ENCODE data around the gene STAT4. TPM values are rescaled to one million over a fixed set of nuclear protein-coding genes. Genes with fewer than 3 reads are reported as not detected.

STAT4 gene
- total RNA-seq, 2 experiments from 2014 or later = 77.1 to 83.0 TPM

DNA sequence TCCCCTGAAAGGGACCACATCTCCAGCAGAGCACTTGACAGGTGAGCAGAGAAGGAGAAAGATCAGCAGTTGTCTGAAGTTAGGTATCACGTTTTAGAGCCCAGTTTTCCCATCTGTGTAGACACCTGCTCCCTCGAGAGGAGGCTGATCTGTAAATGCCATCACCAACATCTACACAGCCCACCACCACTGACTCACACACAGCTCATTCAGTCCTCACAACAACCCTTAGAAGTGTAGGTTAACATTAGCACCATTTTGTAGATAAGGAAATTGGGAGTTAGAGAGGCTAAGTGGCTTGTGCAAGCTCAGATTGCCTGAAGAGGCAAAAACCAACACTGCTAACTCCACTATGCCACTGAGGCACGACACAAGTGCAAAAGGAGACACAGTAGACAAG lies 99.6 kb downstream of the STAT4 start:
- H3K4me3 ChIP-seq (ENCODE audit: low read length) = no peak overlapping the region
- POLR2A ChIA-PET = interaction anchor here (1.4 to 2.8 kb wide), 6 partner anchors 10 to 169 kb away, joined by 4 to 47 read pairs (median 14); partner anchors contain the start of gene STAT4
- no peak for ATAC-seq (ENCODE audit: poor library complexity)
- H3K36me3 ChIP-seq (ENCODE audit: insufficient read depth, low read length) = peaks cover 12% of the 10 kb centered on the region
- H3K27ac ChIP-seq (ENCODE audit: low read depth in 1 of 2, low read length in 2 of 2) = no peak overlapping the region
- Mint-ChIP-seq H3K4me1 (ENCODE audit: low read depth) (peaks cover 13% of the 10 kb centered on the region), H3K27ac (no peak overlapping the region), H3K4me3 (no peak overlapping the region), H3K36me3 (ENCODE audit: low read depth) (peaks cover 3% of the 10 kb centered on the region), H3K9me3 (no peaks in the 10 kb centered on the region), H3K27me3 (no peaks in the 10 kb centered on the region)
- H3K4me1 ChIP-seq (ENCODE audit: insufficient read depth, low read length) = peaks cover 10% of the 10 kb centered on the region
- TF ChIP-seq, protein P1, sequence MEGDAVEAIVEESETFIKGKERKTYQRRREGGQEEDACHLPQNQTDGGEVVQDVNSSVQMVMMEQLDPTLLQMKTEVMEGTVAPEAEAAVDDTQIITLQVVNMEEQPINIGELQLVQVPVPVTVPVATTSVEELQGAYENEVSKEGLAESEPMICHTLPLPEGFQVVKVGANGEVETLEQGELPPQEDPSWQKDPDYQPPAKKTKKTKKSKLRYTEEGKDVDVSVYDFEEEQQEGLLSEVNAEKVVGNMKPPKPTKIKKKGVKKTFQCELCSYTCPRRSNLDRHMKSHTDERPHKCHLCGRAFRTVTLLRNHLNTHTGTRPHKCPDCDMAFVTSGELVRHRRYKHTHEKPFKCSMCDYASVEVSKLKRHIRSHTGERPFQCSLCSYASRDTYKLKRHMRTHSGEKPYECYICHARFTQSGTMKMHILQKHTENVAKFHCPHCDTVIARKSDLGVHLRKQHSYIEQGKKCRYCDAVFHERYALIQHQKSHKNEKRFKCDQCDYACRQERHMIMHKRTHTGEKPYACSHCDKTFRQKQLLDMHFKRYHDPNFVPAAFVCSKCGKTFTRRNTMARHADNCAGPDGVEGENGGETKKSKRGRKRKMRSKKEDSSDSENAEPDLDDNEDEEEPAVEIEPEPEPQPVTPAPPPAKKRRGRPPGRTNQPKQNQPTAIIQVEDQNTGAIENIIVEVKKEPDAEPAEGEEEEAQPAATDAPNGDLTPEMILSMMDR (IDR thresholded peaks at IDR 0.05) = no peak
- intact Hi-C loops (cut with DNase I, micrococcal nuclease) = no loop called here
- CTCF ChIA-PET = interaction anchor here (1.5 to 7.6 kb wide), 6 partner anchors 11 to 114 kb away, joined by 4 to 157 read pairs (median 13); partner anchors contain the start of gene STAT4
- H3K9me3 ChIP-seq (ENCODE audit: control insufficient read depth in 1 of 2, insufficient read depth in 1 of 2, low read length in 2 of 2) = no peaks in the 10 kb centered on the region
- DNase-seq = no peak
- H3K27me3 ChIP-seq (ENCODE audit: control insufficient read depth in 1 of 2, insufficient read depth in 2 of 2, low read length in 2 of 2) = no peaks in the 10 kb centered on the region

- TF ChIP-seq, protein P1 (IDR thresholded peaks at IDR 0.05) = no peak
- Histone ChIP-seq H3K36me3 (ENCODE audit: insufficient read depth, low read length) (peaks cover 12% of the 10 kb centered on the region), H3K4me3 (ENCODE audit: low read length) (no peak overlapping the region), H3K4me1 (ENCODE audit: insufficient read depth, low read length) (peaks cover 10% of the 10 kb centered on the region), H3K9me3 (ENCODE audit: control insufficient read depth in 1 of 2, insufficient read depth in 1 of 2, low read length in 2 of 2) (no peaks in the 10 kb centered on the region), H3K27me3 (ENCODE audit: control insufficient read depth in 1 of 2, insufficient read depth in 2 of 2, low read length in 2 of 2) (no peaks in the 10 kb centered on the region), H3K27ac (ENCODE audit: low read depth in 1 of 2, low read length in 2 of 2) (no peak overlapping the region)
- no peaks in the 10 kb centered on the region for H3K27me3 Mint-ChIP-seq
- POLR2A ChIA-PET = interaction anchor here (1.0 to 2.8 kb wide), 5 partner anchors 11 to 115 kb away, joined by 3 to 47 read pairs (median 23); partner anchors contain the start of gene STAT4
- no peak overlapping the region for H3K4me3 Mint-ChIP-seq
- no peaks in the 10 kb centered on the region for H3K9me3 Mint-ChIP-seq
- no peak for DNase-seq
- intact Hi-C loops (cut with DNase I, micrococcal nuclease) = no loop called here
- H3K27ac Mint-ChIP-seq = no peak overlapping the region
- no peak for ATAC-seq (ENCODE audit: poor library complexity)
- no peaks in the 10 kb centered on the region for H3K36me3 Mint-ChIP-seq (ENCODE audit: low read depth)
- peaks cover 7% of the 10 kb centered on the region for H3K4me1 Mint-ChIP-seq (ENCODE audit: low read depth)
- CTCF ChIA-PET = interaction anchor here (1.1 to 7.6 kb wide), 4 partner anchors 12 to 114 kb away, joined by 3 to 157 read pairs (median 15); partner anchors contain the start of gene STAT4
These were observed 100.2 kb downstream of the STAT4 start for GRCh38 chr2:191050640-191050987.

DNA sequence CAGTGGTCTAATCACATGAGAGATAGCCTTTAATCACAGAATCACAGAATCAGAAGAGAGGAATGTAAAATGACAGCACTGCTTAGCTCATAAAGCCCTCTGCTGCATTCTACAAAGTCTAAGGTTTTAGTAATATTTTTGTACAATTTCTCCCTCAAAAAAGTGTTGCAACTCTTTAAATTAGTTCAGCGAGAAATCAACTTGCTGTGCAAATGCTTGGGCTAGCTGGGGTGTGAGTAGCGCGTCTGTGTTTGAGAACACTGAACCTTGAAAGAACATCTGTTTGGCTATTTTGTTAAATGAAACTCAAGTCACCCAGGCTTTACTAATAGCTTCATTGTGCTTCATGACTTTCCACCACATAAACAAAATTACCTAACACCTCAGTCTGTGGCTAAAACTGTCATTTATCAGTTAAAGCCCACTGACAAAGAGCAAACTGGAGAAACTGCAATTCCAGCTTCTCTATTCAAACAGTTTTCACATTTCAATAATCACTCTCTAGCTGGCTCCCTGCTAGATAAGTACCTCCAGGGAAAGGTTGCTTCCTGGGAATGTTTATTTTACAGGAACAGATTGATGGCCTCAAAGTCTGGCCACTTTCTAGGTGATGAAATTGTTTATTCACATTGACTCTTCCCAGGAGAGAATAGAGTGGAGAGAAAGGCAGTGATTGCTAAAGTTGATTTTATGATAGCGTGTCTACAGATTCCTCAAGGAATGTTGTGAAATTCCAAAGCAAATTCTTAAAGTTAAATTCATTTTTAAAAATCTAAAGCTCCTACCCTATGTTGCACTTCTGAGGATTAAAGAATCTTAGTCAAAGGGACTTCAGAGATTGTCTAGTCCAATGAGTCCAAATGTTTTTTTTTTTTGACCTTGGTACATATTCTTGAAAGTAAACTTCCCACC lies 100.8 kb downstream of the STAT4 start:
- ATAC-seq (ENCODE audit: poor library complexity) (no peak), DNase-seq (peak in 1 of 14 experiments; percentile 55)
- TF ChIP-seq, protein P1 (IDR thresholded peaks at IDR 0.05) = no peak
- Histone ChIP-seq H3K36me3 (ENCODE audit: insufficient read depth, low read length) (peaks cover 12% of the 10 kb centered on the region), H3K27me3 (ENCODE audit: control insufficient read depth in 1 of 2, insufficient read depth in 2 of 2, low read length in 2 of 2) (no peaks in the 10 kb centered on the region), H3K9me3 (ENCODE audit: control insufficient read depth in 1 of 2, insufficient read depth in 1 of 2, low read length in 2 of 2) (no peaks in the 10 kb centered on the region), H3K4me1 (ENCODE audit: insufficient read depth, low read length) (peaks cover 10% of the 10 kb centered on the region), H3K27ac (ENCODE audit: low read depth in 1 of 2, low read length in 2 of 2) (no peak overlapping the region), H3K4me3 (ENCODE audit: low read length) (no peak overlapping the region)
- POLR2A ChIA-PET = interaction anchor here (1.0 kb wide), 1 partner anchor 26 kb away, joined by 3 read pairs; no protein-coding TSS in a partner anchor
- H3K27ac Mint-ChIP-seq = no peak overlapping the region
- H3K36me3 Mint-ChIP-seq (ENCODE audit: low read depth) = peaks cover 4% of the 10 kb centered on the region
- no peaks in the 10 kb centered on the region for H3K27me3 Mint-ChIP-seq
- peaks cover 6% of the 10 kb centered on the region for H3K4me1 Mint-ChIP-seq (ENCODE audit: low read depth)
- H3K9me3 Mint-ChIP-seq = no peaks in the 10 kb centered on the region
- H3K4me3 Mint-ChIP-seq = no peak overlapping the region
- intact Hi-C loops (cut with DNase I, micrococcal nuclease) = no loop called here
- CTCF ChIA-PET = interaction anchor here (1.1 to 7.6 kb wide), 3 partner anchors 12 to 103 kb away, joined by 3 to 157 read pairs (median 18); partner anchors contain the start of gene STAT4

Data from CD4-positive, alpha-beta T cell (primary cell).